Neuronal stem cell (in vitro differentiated cells): Measurements from ENCODE around the gene TREML2.

ENCODE experiments used
- DNase-seq: peaks from one replicate; pipeline ENCODE4 v3.0.0-alpha.2; 2013; ENCODE audit warnings: low spot score
- H2AFZ ChIP-seq: one replicate; pipeline ENCODE4 v1.6.1; 2013; ENCODE audit warnings: mild to moderate bottlenecking, low read length, inconsistent platforms
- H2AK5ac ChIP-seq: 2 replicates; pipeline ENCODE4 v1.6.1; 2013; ENCODE audit warnings: low read depth, mild to moderate bottlenecking, inconsistent platforms, low read length, moderate library complexity, mixed read lengths
- H2BK120ac ChIP-seq: 2 replicates; pipeline ENCODE4 v1.6.1; 2013; ENCODE audit warnings: low read depth, mild to moderate bottlenecking, inconsistent platforms, low read length, moderate library complexity, mixed read lengths
- H2BK12ac ChIP-seq: one replicate; pipeline ENCODE4 v1.6.1; 2013; ENCODE audit warnings: low read length, inconsistent platforms
- H2BK15ac ChIP-seq: 2 replicates; pipeline ENCODE4 v1.6.1; 2013; ENCODE audit warnings: mild to moderate bottlenecking, low read length, inconsistent platforms, mixed read lengths
- H2BK5ac ChIP-seq: one replicate; pipeline ENCODE4 v1.6.1; 2013; ENCODE audit warnings: inconsistent platforms, mild to moderate bottlenecking, low read length, moderate library complexity
- H3K14ac ChIP-seq: one replicate; pipeline ENCODE4 v1.6.1; 2013; ENCODE audit warnings: low read length, inconsistent platforms
- H3K18ac ChIP-seq: 2 replicates; pipeline ENCODE4 v1.6.1; 2013; ENCODE audit warnings: low read length, inconsistent platforms
- H3K23ac ChIP-seq: 2 replicates; pipeline ENCODE4 v1.6.1; 2013; ENCODE audit warnings: low read depth, mild to moderate bottlenecking, mixed read lengths, low read length, inconsistent platforms; ENCODE audit not compliant: poor library complexity
- H3K27ac ChIP-seq: replicated peaks from 3 replicates; pipeline ENCODE4 v1.5.1; 2013; ENCODE audit warnings: low read length, inconsistent platforms
- H3K27me3 ChIP-seq, 3 experiments: 2 replicates each; pipeline ENCODE4 v1.6.1; 2013; ENCODE audit warnings: low read length in 3 of 3, mild to moderate bottlenecking in 2 of 3, inconsistent platforms in 1 of 3, low read depth in 1 of 3, mixed read lengths in 1 of 3, moderate library complexity in 1 of 3; ENCODE audit not compliant: control insufficient read depth in 3 of 3, insufficient read depth in 3 of 3
- H3K36me3 ChIP-seq, 2 donors: replicated peaks in 1 of 2; 2 replicates each; pipeline ENCODE4 v1.6.1; 2013; ENCODE audit warnings: low read length in 2 of 2; ENCODE audit not compliant: control insufficient read depth in 2 of 2, insufficient read depth in 2 of 2
- H3K4ac ChIP-seq: 2 replicates; pipeline ENCODE4 v1.6.1; 2013; ENCODE audit warnings: inconsistent platforms, mild to moderate bottlenecking, low read length, moderate library complexity
- H3K4me1 ChIP-seq, 2 donors: 1 replicate in 1 of 2; 2 replicates in 1 of 2; pipeline ENCODE4 v1.6.1; 2013; ENCODE audit warnings: low read length in 2 of 2, low read depth in 1 of 2; ENCODE audit not compliant: control insufficient read depth in 2 of 2, insufficient read depth in 1 of 2
- H3K4me2 ChIP-seq: one replicate; pipeline ENCODE4 v1.6.1; 2013; ENCODE audit warnings: mild to moderate bottlenecking, low read length, inconsistent platforms; ENCODE audit not compliant: insufficient read depth, poor library complexity, severe bottlenecking
- H3K4me3 ChIP-seq, 2 donors: 2 replicates each; pipeline ENCODE4 v1.5.1; 2013; ENCODE audit warnings: low read length in 2 of 2, mild to moderate bottlenecking in 2 of 2, inconsistent platforms in 1 of 2, moderate library complexity in 1 of 2
- H3K79me1 ChIP-seq: one replicate; pipeline ENCODE4 v1.6.1; 2013; ENCODE audit warnings: low read depth, mild to moderate bottlenecking, inconsistent platforms, low read length, moderate library complexity
- H3K9ac ChIP-seq: one replicate; pipeline ENCODE4 v1.6.1; 2013; ENCODE audit warnings: mild to moderate bottlenecking, low read depth, low read length, inconsistent platforms; ENCODE audit not compliant: poor library complexity
- H3K9me3 ChIP-seq, 2 donors: replicated peaks in 1 of 2; 2 replicates each; pipeline versions ENCODE3 to v1.6.1; 2013; ENCODE audit warnings: low read length in 2 of 2, mild to moderate bottlenecking in 2 of 2, inconsistent platforms in 1 of 2, low read depth in 1 of 2, mixed read lengths in 1 of 2, moderate library complexity in 1 of 2; ENCODE audit not compliant: control insufficient read depth in 2 of 2, insufficient read depth in 1 of 2
- H4K8ac ChIP-seq: one replicate; pipeline ENCODE4 v1.6.1; 2013; ENCODE audit warnings: low read depth, mild to moderate bottlenecking, inconsistent platforms, low read length, moderate library complexity
- H4K91ac ChIP-seq: one replicate; pipeline ENCODE4 v1.6.1; 2013; ENCODE audit warnings: low read length, low read depth, mild to moderate bottlenecking, inconsistent platforms; ENCODE audit not compliant: poor library complexity
- WGBS, 2 donors: extraction: QIAGEN DNeasy Blood & Tissue Kit; methylation state at CpG; one replicate each; pipeline ENCODE4 v1.1.7; 2013; ENCODE audit warnings: missing lambda C conversion rate in 2 of 2, mixed read lengths in 1 of 2; ENCODE audit not compliant: insufficient read length in 2 of 2, insufficient replicate concordance in 1 of 2; ENCODE audit errors: extremely low coverage in 2 of 2; 5-methylcytosine and 5-hydroxymethylcytosine counted together

Gene TREML2

GRCh38 chr6:41232667-41233066 is 31.7 kb upstream of the TREML2 start:
- H3K23ac ChIP-seq, result no peak overlapping the region
- no peak overlapping the region for H3K27ac ChIP-seq
- H2AFZ ChIP-seq, result no peak overlapping the region
- H4K91ac ChIP-seq, result no peak overlapping the region
- no peak overlapping the region for H3K4me3 ChIP-seq
- WGBS, 2 donors, result no CpG with 5 or more reads among the region's 6 CpGs
- no peak overlapping the region for H3K4ac ChIP-seq
- H4K8ac ChIP-seq, result no peak overlapping the region
- no peak overlapping the region for H2BK12ac ChIP-seq
- H3K4me1 ChIP-seq, result no peaks in the 10 kb centered on the region
- no peak overlapping the region for H3K9ac ChIP-seq
- H2BK5ac ChIP-seq, result no peak overlapping the region
- no peak overlapping the region for H2BK15ac ChIP-seq
- no peak for DNase-seq
- no peak overlapping the region for H2BK120ac ChIP-seq
- H3K27me3 ChIP-seq, result peaks cover 0 to 20% (median 0%) of the 10 kb centered on the region in 3 experiments
- H3K14ac ChIP-seq, result no peak overlapping the region
- H3K79me1 ChIP-seq, result no peaks in the 10 kb centered on the region
- no peaks in the 10 kb centered on the region for H3K9me3 ChIP-seq
- no peak overlapping the region for H3K18ac ChIP-seq
- no peak overlapping the region for H3K4me2 ChIP-seq
- no peaks in the 10 kb centered on the region for H3K36me3 ChIP-seq
- no peak overlapping the region for H2AK5ac ChIP-seq

GRCh38 chr6:41231246-41231645 is 30.3 kb upstream of the TREML2 start:
- Histone ChIP-seq H3K4me1 (no peaks in the 10 kb centered on the region), H3K23ac (no peak overlapping the region), H2AK5ac (no peak overlapping the region), H4K91ac (no peak overlapping the region), H3K9me3 (no peaks in the 10 kb centered on the region), H3K18ac (no peak overlapping the region), H3K27ac (no peak overlapping the region), H3K4ac (no peak overlapping the region), H3K36me3 (no peaks in the 10 kb centered on the region), H2BK12ac (no peak overlapping the region), H2BK120ac (no peak overlapping the region), H2AFZ (no peak overlapping the region), H3K27me3 (peaks cover 0 to 10% (median 0%) of the 10 kb centered on the region in 3 experiments), H4K8ac (no peak overlapping the region), H2BK5ac (no peak overlapping the region), H3K4me3 (no peak overlapping the region), H3K4me2 (no peak overlapping the region), H3K9ac (no peak overlapping the region), H3K79me1 (no peaks in the 10 kb centered on the region), H2BK15ac (no peak overlapping the region), H3K14ac (no peak overlapping the region)
- no peak for DNase-seq
- no CpG with 5 or more reads among the region's 5 CpGs for WGBS, 2 donors

- peak overlapping the region; percentile 8 for H2BK15ac ChIP-seq
- no peaks in the 10 kb centered on the region for H3K79me1 ChIP-seq
- H3K36me3 ChIP-seq, result no peaks in the 10 kb centered on the region
- H2AK5ac ChIP-seq, result no peak overlapping the region
- H2BK12ac ChIP-seq, result no peak overlapping the region
- no peak overlapping the region for H3K27ac ChIP-seq
- no peak overlapping the region for H3K9ac ChIP-seq
- no peak overlapping the region for H3K4ac ChIP-seq
- no peak overlapping the region for H4K91ac ChIP-seq
- H2AFZ ChIP-seq, result no peak overlapping the region
- no peak overlapping the region for H3K4me3 ChIP-seq
- H3K27me3 ChIP-seq, result no peaks in the 10 kb centered on the region
- WGBS, 2 donors, result no CpG with 5 or more reads among the region's 4 CpGs
- no peaks in the 10 kb centered on the region for H3K9me3 ChIP-seq
- H3K4me1 ChIP-seq, result no peaks in the 10 kb centered on the region
- H3K4me2 ChIP-seq, result no peak overlapping the region
- no peak overlapping the region for H2BK120ac ChIP-seq
- no peak overlapping the region for H3K14ac ChIP-seq
- H4K8ac ChIP-seq, result no peak overlapping the region
- H3K23ac ChIP-seq, result no peak overlapping the region
- H3K18ac ChIP-seq, result peak overlapping the region; percentile 24
- no peak for DNase-seq
- H2BK5ac ChIP-seq, result no peak overlapping the region
These were observed 28.8 kb upstream of the TREML2 start for GRCh38 chr6:41229721-41230120.

GRCh38 chr6:41228616-41229015 is 27.7 kb upstream of the TREML2 start:
- no peak overlapping the region for H3K27ac ChIP-seq
- H2BK5ac ChIP-seq, result no peak overlapping the region
- no peak overlapping the region for H2BK15ac ChIP-seq
- no peak overlapping the region for H4K8ac ChIP-seq
- H2AFZ ChIP-seq, result no peak overlapping the region
- WGBS, 2 donors, result no CpG with 5 or more reads among the region's 5 CpGs
- H3K4ac ChIP-seq, result no peak overlapping the region
- no peak for DNase-seq
- H3K27me3 ChIP-seq, result no peaks in the 10 kb centered on the region
- H3K23ac ChIP-seq, result no peak overlapping the region
- H2BK120ac ChIP-seq, result no peak overlapping the region
- H3K14ac ChIP-seq, result no peak overlapping the region
- peak overlapping the region; percentile 5 for H2AK5ac ChIP-seq
- H3K4me2 ChIP-seq, result no peak overlapping the region
- H2BK12ac ChIP-seq, result no peak overlapping the region
- no peak overlapping the region for H4K91ac ChIP-seq
- no peaks in the 10 kb centered on the region for H3K4me1 ChIP-seq
- no peaks in the 10 kb centered on the region for H3K9me3 ChIP-seq
- no peak overlapping the region for H3K4me3 ChIP-seq
- peak overlapping the region; percentile 3 for H3K18ac ChIP-seq
- no peak overlapping the region for H3K9ac ChIP-seq
- H3K36me3 ChIP-seq, result no peaks in the 10 kb centered on the region
- no peaks in the 10 kb centered on the region for H3K79me1 ChIP-seq
